Kidney epithelial cell (primary cell): ENCODE measurements around the gene ERICH6. TPM values are rescaled to one million over a fixed set of nuclear protein-coding genes. Genes with fewer than 3 reads are reported as not detected.
A peak's percentile ranks its signal among the peaks of the same experiment; 100 is the strongest.

Source experiments
- DNase-seq: peaks from one replicate; pipeline ENCODE4 v3.0.0-alpha.2; 2010; ENCODE audit warnings: low read depth
- H3K27me3 ChIP-seq: 2 replicates; pipeline ENCODE4 v1.6.0; 2011; ENCODE audit warnings: low read length; ENCODE audit not compliant: control insufficient read depth, insufficient read depth
- H3K36me3 ChIP-seq: 2 replicates; pipeline ENCODE4 v1.5.1; 2011; ENCODE audit warnings: low read length; ENCODE audit not compliant: control insufficient read depth, insufficient read depth
- H3K4me3 ChIP-seq: 2 replicates; pipeline ENCODE4 v1.5.1; 2011; ENCODE audit warnings: low read depth, mild to moderate bottlenecking, control low read depth, low read length
- CTCF ChIP-seq: IDR thresholded peaks from 2 replicates; pipeline ENCODE4 v1.5.1; 2011; ENCODE audit warnings: mild to moderate bottlenecking, moderate library complexity, low read length, control low read depth, inconsistent platforms; ENCODE audit not compliant: insufficient read depth, poor library complexity, severe bottlenecking
- total RNA-seq: library from RNA; depleted of rRNA; stranded (reverse); fragments of >200 nt; gene quantifications from 2 replicates; pipeline ENCODE4 v1.2.3, GENCODE V29; 2015

ERICH6 gene
- total RNA-seq, result 0.07 TPM in 1 of 2 replicates, not detected in the other

- Histone ChIP-seq H3K36me3 (no peaks in the 10 kb centered on the region), H3K4me3 (peak within 1 kb of the TSS; percentile 82), H3K27me3 (no peaks in the 10 kb centered on the region)
- no peak for TF ChIP-seq CTCF
- DNase-seq, result peak; percentile 66
Observed at GRCh38 chr3:150703756-150704344, at the start of gene ERICH6. TSS of gene ERICH6 (minus strand) at chr3:150703920. CDS start at chr3:150703898, 22 bp downstream.

GRCh38 chr3:150751781-150752263 lies 48.1 kb upstream of the ERICH6 start:
- no peak overlapping the region for H3K4me3 ChIP-seq
- no peak for TF ChIP-seq CTCF
- DNase-seq, result no peak
- no peaks in the 10 kb centered on the region for H3K27me3 ChIP-seq
- no peaks in the 10 kb centered on the region for H3K36me3 ChIP-seq

GRCh38 chr3:150749255-150749654 lies 45.5 kb upstream of the ERICH6 start:
- no peak for TF ChIP-seq CTCF
- Histone ChIP-seq H3K27me3 (no peaks in the 10 kb centered on the region), H3K36me3 (no peaks in the 10 kb centered on the region), H3K4me3 (no peak overlapping the region)
- DNase-seq, result no peak

GRCh38 chr3:150748684-150749047 lies 44.9 kb upstream of the ERICH6 start:
- no peak for TF ChIP-seq CTCF
- H3K4me3 ChIP-seq, result no peak overlapping the region
- no peaks in the 10 kb centered on the region for H3K36me3 ChIP-seq
- H3K27me3 ChIP-seq, result no peaks in the 10 kb centered on the region
- no peak for DNase-seq

GRCh38 chr3:150747886-150748683 lies 44.4 kb upstream of the ERICH6 start:
- DNase-seq, result no peak
- H3K27me3 ChIP-seq, result no peaks in the 10 kb centered on the region
- TF ChIP-seq CTCF, result no peak
- no peaks in the 10 kb centered on the region for H3K36me3 ChIP-seq
- no peak overlapping the region for H3K4me3 ChIP-seq
